Bronchial epithelial cell (primary cell): ENCODE data around the gene OGFOD3. TPM values are rescaled to one million over a fixed set of nuclear protein-coding genes. Genes with fewer than 3 reads are reported as not detected.
"Not testable (repeated sequence)": the region's sequence is repeated elsewhere in the genome, so short reads cannot be mapped to it uniquely, and the experiment has no call there.

Source experiments
- DNase-seq: peaks from one replicate; pipeline ENCODE4 v3.0.0-alpha.2; 2010; ENCODE audit warnings: low read depth
- FAIRE-seq: peaks from 2 replicates; lab custom pipeline; 2011; peaks lifted over from hg19 to GRCh38; lab: Jason Lieb, UNC
- H3K27me3 ChIP-seq: 2 replicates; pipeline ENCODE4 v1.5.1; 2011; ENCODE audit warnings: low read length; ENCODE audit not compliant: control insufficient read depth, insufficient read depth
- H3K36me3 ChIP-seq: 2 replicates; pipeline ENCODE4 v1.5.1; 2011; ENCODE audit warnings: low read length; ENCODE audit not compliant: control insufficient read depth, insufficient read depth
- H3K4me3 ChIP-seq: 2 replicates; pipeline ENCODE4 v1.5.1; 2011; ENCODE audit warnings: mild to moderate bottlenecking, low read depth, low read length, control low read depth
- CTCF ChIP-seq: IDR thresholded peaks from 2 replicates; pipeline ENCODE4 v1.5.1; 2011; ENCODE audit warnings: mild to moderate bottlenecking, moderate library complexity, low read length, control low read depth, inconsistent platforms; ENCODE audit not compliant: insufficient read depth, severe bottlenecking
- total RNA-seq: library from RNA; depleted of rRNA; stranded (reverse); fragments of >200 nt; gene quantifications from 2 replicates; pipeline ENCODE4 v1.2.1, GENCODE V29; 2014

Gene OGFOD3
- total RNA-seq, 1 donor from 2014 or later = 25.0 TPM

GRCh38 chr17:82384730-82385481 lies 33.5 kb downstream of the OGFOD3 start:
- FAIRE-seq (peak; percentile 40), DNase-seq (peak; percentile 77)
- TF ChIP-seq CTCF = peak; percentile 79
- H3K36me3 ChIP-seq = no peaks in the 10 kb centered on the region
- no peak overlapping the region for H3K4me3 ChIP-seq
- peaks cover 6% of the 10 kb centered on the region for H3K27me3 ChIP-seq

- DNase-seq (no peak), FAIRE-seq (no peak)
- no peak for TF ChIP-seq CTCF
- H3K4me3 ChIP-seq = no peak overlapping the region
- peaks cover 7% of the 10 kb centered on the region for H3K27me3 ChIP-seq
- H3K36me3 ChIP-seq = no peaks in the 10 kb centered on the region
Measured at GRCh38 chr17:82384051-82384729, 34.2 kb downstream of the OGFOD3 start.

GRCh38 chr17:82383411-82383810 lies 35.0 kb downstream of the OGFOD3 start:
- Histone ChIP-seq H3K4me3 (no peak overlapping the region), H3K27me3 (peaks cover 7% of the 10 kb centered on the region), H3K36me3 (no peaks in the 10 kb centered on the region)
- no peak for FAIRE-seq
- no peak for TF ChIP-seq CTCF
- no peak for DNase-seq

- no peak overlapping the region for H3K4me3 ChIP-seq
- no peak for TF ChIP-seq CTCF
- DNase-seq = no peak
- no peak for FAIRE-seq
- H3K27me3 ChIP-seq = peaks cover 9% of the 10 kb centered on the region
- no peaks in the 10 kb centered on the region for H3K36me3 ChIP-seq
Measured at GRCh38 chr17:82382933-82383255, 35.5 kb downstream of the OGFOD3 start.

- H3K27me3 ChIP-seq, DNase-seq, FAIRE-seq, H3K36me3 ChIP-seq, H3K4me3 ChIP-seq: not testable (repeated sequence)
Measured at GRCh38 chr17:82382220-82382932, 36.0 kb downstream of the OGFOD3 start.

GRCh38 chr17:82381703-82382009 lies 36.7 kb downstream of the OGFOD3 start:
- not testable (repeated sequence) for H3K27me3 ChIP-seq, H3K36me3 ChIP-seq, DNase-seq, FAIRE-seq, H3K4me3 ChIP-seq
